ENCODE data around the gene C10orf90.

The C10orf90 gene

GRCh38 chr10:126674741-126675515, 4.4 kb upstream of the C10orf90 start:
- DNase-seq, result no peak

GRCh38 chr10:126673565-126673964, 3.1 kb upstream of the C10orf90 start:
- no peak for DNase-seq

DNA sequence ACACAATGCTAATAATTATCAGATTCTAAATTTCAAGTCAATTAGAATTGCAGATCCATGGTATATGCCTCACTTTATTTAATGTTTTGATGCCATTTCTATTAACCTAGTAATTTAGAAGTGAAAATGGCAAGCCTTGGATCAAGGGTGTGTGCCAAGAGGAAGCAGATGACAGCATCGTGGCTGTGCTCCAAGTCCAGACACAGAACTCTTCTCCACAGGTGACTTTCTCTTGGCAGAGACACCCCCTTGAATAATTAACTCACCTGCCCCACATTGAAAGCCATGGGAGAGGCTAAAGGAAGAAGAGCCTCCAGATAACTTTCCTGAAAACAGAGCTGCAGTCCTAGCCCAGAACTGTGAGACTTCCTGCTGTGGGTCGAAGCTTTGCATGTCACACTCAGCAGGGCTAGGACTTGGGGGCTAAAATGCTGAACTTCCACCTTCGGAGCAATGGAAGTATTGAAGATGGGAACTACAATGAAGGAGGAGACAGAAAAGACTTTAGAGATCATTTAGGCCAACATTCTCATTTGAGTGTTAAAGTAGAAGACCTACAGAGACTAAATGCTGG, 996 bp upstream of the C10orf90 start:
- no peak for DNase-seq

- no peak for DNase-seq
These were observed 385 bp upstream of the C10orf90 start for GRCh38 chr10:126670895-126671261.

DNA sequence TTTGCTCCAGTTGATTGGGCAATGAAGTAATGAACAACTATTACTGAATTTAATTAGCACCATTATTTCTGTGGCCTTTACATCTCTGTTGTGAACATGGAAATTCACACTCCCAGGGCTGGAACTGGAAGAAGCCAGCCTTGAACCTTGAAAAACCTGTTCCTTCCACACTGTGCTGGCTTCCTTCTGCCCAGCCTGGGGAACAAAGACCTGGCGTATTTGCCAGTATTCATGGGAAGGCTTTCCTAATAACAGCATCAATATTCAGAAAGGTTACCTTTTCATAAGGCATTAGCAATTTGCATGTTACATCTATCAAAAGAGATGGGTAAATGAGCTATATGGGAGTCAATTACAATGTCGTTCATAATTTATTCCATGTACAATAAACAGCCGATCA, 1.3 kb downstream of the C10orf90 start:
- DNase-seq, result no peak

- DNase-seq, result no peak
These were observed 2.0 kb downstream of the C10orf90 start for GRCh38 chr10:126668505-126668904.

- DNase-seq, result no peak
These were observed 2.9 kb downstream of the C10orf90 start for GRCh38 chr10:126667568-126667967.

DNA sequence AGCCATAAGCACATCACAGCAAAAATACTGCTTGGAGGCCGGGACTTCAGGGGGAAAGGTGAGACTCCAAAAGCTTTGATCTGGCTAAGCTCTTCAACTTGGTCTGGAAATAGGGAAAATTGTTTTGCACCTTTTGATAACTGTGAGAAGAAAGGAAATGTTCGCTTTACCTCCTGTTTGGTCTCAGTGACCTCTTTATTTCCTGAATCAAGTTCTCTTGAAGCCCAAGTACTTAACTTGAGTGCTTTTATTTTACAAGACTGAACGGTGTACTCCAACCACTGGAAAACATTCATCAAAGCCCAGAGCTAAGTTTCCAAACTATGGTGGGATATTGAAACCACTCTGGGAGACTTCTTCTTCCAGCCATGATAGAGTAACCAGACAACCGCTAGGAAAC, 5.3 kb downstream of the C10orf90 start:
- DNase-seq, result no peak

DNA sequence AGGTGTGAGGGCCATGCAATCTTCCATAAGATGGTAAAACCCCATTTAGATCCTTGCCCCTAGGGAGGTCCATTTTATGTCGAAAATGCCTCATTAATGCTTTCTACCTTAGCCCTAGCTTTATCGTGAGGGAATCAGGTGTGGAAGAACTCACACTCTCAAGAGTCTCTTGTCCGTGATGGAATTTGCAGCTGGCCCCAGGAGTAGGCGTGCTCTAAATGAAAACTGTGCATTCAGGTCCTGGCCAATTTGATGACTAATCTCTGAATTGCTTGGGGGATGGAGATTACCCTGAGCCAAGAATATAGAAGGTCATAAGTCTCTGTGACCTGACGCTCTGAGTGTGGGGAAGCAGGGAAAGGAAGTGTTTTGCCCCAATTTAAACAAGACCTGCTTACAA, 6.6 kb downstream of the C10orf90 start:
- no peak for DNase-seq

DNA sequence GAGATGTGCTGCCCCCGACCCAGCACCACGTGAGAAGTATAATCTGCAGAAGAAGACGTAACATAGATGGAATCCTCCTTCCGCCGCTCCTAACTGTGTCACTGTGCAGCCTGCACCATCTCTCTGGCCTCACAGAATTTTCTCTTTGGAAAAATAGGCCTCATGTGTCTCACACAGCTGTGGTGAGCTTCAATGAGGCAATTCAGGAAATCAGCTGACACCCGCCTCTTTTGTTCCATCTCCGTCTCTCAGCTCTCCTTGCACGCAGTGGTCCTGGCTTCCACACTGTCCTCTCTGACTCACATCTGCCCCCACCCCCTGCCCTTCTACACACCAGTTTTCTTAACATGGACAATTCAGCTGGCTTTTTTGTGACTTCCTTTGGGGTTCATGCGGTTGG, 7.2 kb downstream of the C10orf90 start:
- DNase-seq, result no peak

DNA sequence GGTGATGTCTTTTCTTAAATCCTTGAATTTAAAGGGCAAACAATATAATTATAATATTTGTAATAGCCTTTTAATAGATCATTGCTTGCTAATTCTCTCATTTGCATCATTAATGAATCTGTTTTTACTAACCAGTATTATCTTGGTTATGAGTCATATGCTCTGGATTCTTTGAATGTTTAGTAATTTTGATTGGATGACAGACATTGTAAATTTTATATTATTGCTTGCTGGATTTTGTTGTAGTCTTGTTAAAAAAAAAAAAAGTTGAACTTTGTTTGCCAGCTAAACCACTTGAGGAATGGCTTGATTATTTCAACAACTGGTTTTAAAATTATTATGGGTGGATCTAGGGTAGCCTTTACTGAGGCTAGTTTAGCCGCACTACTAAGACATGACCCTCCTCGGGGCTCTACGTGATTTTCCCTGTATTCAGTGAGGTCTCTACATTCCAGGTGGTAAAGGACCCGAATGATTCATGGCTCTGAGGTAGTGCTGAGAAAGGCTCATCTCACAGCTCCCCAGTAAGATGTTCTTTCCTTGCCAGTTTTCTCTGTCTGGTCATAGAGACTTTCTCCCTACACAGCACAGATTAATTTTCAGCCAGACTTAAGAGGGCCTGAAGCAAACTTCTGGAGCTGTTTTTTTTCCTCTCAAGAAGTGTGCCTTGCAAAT, 8.5 kb downstream of the C10orf90 start:
- no peak for DNase-seq

DNA sequence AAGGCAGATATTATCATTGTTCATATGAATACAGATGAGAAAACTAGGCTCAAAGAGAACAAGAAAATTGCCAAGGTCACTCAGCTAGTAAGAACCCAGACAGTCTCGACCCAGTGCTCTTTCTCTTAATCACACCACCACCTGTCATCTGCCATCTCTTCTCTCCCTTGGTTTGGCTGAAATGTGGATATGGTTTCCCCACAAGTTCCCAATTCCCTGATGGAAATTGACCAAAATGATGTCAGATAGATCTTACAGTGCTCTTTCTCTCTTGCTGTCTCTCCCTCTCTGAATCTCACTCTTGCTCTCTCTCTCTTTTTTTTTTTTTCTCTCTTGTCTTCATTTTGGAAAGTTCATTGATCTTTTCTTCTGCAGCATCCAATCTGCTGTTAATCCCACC, 9.1 kb downstream of the C10orf90 start:
- DNase-seq, result no peak

DNA sequence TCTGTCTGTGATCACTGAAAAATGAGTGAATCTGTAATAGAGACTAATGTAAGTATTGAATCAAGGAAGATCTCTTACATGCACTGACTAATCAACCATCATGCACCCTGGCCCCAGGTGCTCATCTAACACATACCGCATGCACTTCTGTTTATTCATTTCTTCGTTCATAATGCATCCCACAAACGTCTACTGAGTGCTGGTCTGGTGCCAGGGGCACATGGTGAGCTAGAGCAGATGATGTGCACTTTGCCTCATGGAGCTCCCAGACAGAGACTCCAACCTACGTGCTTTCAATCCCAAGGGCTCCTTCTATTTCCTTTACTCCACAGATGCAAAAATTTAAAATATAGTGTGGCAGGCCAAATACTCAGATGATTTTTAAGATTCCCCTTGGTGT, 10.7 kb downstream of the C10orf90 start:
- no peak for DNase-seq

DNA sequence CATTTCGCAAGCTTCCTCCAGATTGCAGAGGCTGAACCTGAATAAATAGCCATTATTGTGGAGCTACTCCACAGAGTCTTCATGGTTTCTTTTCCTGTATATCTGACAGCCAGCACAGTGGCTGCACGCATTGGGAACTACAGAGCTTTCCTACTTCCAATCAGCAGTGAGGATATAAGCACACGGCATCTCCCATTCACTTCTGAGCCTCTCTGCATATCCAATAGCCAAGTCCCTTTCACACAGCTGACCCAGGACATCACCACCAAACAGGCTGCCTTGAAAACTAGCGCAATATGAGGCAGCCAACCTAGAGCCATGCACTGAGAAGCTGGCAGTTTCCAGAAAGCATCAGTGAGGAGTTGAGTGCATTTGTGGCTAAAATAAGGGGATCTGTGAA, 11.6 kb downstream of the C10orf90 start:
- no peak for DNase-seq

DNA sequence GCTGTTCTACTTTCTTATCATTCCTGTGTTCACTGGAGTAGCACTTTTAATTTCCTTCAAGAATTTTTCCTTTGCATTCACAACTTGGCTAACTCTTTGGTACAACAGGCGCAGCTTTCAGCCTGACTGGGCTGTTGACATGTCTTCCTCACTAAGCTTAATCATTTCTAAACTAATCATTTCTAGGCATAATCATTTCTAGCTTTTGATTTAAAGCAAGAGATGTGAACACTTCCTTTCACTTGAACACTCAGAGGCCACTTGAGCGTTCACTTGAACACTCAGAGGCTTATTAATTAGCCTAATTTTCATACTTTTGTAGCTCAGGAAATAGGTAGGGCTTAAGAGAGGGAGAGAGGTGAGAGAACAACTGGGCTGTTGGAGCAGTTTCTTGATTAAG, 15.9 kb downstream of the C10orf90 start:
- DNase-seq, result no peak

GRCh38 chr10:126651467-126651866, 19.0 kb downstream of the C10orf90 start:
- DNase-seq, result no peak

DNA sequence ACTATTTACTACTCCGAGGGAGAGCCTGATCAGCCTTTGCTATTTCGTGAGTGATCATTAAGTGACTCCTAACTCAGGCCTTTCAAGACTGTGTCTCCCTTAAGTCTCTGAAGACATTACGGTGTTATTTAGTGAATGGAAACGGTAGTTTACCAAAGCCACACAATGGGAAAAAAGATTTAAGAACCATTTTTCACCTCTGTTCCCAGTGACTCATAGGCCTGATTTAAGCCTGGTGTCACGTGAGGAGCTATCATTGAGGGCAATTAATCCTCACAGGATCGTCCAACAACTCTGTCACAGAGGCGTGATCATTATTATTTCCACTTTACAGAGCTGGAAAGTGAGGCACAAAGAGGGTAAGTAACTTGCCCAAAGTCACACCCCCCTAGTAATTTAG, 20.3 kb downstream of the C10orf90 start:
- no peak for DNase-seq

- DNase-seq, result no peak
These were observed 23.4 kb downstream of the C10orf90 start for GRCh38 chr10:126647116-126647515.

DNA sequence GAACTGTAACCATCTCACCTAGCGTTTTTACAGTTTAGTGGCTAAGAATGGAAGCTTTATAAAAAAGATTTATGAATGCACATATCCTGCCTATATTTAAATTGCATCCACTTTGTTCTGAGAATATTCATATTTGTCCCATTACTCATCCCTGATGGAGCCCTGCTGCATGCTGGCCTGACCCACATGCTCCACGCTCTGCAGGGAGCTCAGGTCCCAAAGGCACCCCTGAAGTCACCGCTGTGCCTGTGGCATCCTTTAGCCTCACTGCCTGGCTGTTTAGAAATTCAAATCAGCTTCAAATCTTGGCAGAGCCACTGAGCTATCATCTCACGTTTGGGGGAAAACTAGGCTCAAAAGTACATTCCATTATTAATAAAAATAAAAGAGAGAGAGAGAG, 24.4 kb downstream of the C10orf90 start:
- no peak for DNase-seq

DNA sequence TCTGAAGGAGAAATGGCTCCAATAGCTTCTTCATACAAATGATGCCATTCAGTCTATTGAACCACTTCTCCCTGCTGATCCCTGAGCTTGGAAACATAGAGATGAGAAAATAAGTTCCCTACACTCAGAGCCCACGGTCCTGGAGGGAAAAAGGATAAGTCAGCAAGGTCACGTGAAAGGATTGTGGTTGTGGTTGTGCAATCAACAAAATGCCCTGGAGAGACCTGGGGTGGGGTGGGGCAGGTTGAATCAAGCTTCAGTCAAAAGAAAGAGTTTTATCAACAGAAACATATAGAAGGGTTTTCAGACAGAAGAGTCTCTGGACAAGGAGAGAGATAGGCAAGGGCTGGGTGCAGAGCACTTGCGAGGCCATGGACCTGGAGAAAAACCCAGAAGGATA, 30.1 kb downstream of the C10orf90 start:
- DNase-seq, result no peak

- DNase-seq, result no peak
These were observed 31.4 kb downstream of the C10orf90 start for GRCh38 chr10:126639084-126639483.

- DNase-seq, result no peak
These were observed 32.0 kb downstream of the C10orf90 start for GRCh38 chr10:126638542-126638941.

DNA sequence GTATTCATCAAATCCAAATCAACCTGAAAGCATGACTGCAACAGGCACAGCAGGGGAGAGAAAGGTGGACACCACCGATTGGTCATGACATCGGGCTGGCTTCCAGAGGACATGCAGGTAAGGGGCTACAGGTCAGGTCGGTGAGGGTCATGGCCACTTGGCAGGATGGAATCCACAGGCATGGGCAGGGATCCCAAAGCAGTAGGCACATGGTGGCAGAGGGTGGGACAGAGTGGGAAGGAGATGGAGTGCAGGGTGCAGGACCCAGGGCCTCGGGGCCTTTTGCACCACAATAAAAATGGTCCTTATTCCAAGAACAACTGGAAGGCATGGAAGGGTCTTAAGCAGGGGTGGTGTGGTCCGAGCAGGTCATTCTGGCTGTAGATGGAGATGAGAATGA, 33.0 kb downstream of the C10orf90 start:
- DNase-seq, result no peak

DNA sequence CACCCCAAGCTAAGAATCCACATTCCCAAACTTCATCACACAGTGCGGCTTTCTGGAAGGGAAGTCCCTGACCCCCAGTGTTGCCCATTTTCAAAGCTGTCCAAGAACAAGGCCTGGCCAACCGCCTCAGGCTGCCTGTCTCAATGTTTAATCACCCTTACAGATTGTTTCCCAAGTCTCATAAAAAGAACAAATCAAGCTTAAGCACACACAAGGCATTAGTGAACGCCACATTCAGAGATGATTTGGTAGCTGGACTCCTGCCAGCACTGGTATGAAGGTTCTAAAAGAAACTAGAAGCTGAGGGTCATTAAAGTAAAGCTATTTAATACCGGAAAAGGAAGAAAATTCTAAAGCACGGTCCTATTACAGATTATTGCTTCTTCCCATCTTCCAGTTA, 35.6 kb downstream of the C10orf90 start:
- no peak for DNase-seq

GRCh38 chr10:126634347-126634746, 36.1 kb downstream of the C10orf90 start:
- DNase-seq, result no peak
